GM23248 (cell line): ENCODE results near the gene KIF4A. TPM values are rescaled to one million over a fixed set of nuclear protein-coding genes. Genes with fewer than 3 reads are reported as not detected.

Experiments used
- DNase-seq: peaks from one replicate; pipeline ENCODE4 v3.0.0-alpha.2; 2015
- H2AFZ ChIP-seq: fragments of 200-600 bp; sonication (generic); 2 replicates; pipeline ENCODE4 v1.6.1; 2016; ENCODE audit warnings: antibody characterized with exemption
- H3F3A ChIP-seq: fragments of 200-600 bp; sonication (generic); 2 replicates; pipeline ENCODE4 v1.6.1; 2016; ENCODE audit warnings: mild to moderate bottlenecking, antibody characterized with exemption, mixed run types; ENCODE audit not compliant: insufficient read depth
- H3K27ac ChIP-seq: fragments of 200-600 bp; sonication (generic); 2 replicates; pipeline ENCODE4 v1.5.1; 2016; ENCODE audit warnings: mild to moderate bottlenecking
- H3K27me3 ChIP-seq: fragments of 200-600 bp; sonication (generic); replicated peaks from 2 replicates; pipeline ENCODE4 v1.6.1; 2016; ENCODE audit warnings: mild to moderate bottlenecking; ENCODE audit not compliant: insufficient read depth
- H3K36me3 ChIP-seq: fragments of 200-600 bp; sonication (generic); 2 replicates; pipeline ENCODE4 v1.6.1; 2016; ENCODE audit warnings: low read depth, mild to moderate bottlenecking
- H3K4me1 ChIP-seq: fragments of 200-600 bp; sonication (generic); 2 replicates; pipeline ENCODE4 v1.6.1; 2016; ENCODE audit warnings: mild to moderate bottlenecking; ENCODE audit not compliant: insufficient read depth
- H3K4me2 ChIP-seq: fragments of 200-600 bp; sonication (generic); one replicate; pipeline ENCODE4 v1.6.1; 2016; ENCODE audit warnings: mild to moderate bottlenecking; ENCODE audit not compliant: unreplicated experiment
- H3K4me3 ChIP-seq: fragments of 200-600 bp; sonication (generic); 2 replicates; pipeline ENCODE4 v1.5.1; 2016; ENCODE audit warnings: mild to moderate bottlenecking
- H3K79me2 ChIP-seq: fragments of 200-600 bp; sonication (generic); 2 replicates; pipeline ENCODE4 v1.6.1; 2016; ENCODE audit warnings: mild to moderate bottlenecking; ENCODE audit not compliant: insufficient read depth
- H3K9ac ChIP-seq: fragments of 200-600 bp; sonication (generic); 2 replicates; pipeline ENCODE4 v1.6.1; 2016; ENCODE audit warnings: mild to moderate bottlenecking
- H3K9me2 ChIP-seq: fragments of 200-600 bp; sonication (generic); 2 replicates; pipeline ENCODE4 v1.6.1; 2016; ENCODE audit warnings: mixed run types, mild to moderate bottlenecking, moderate library complexity; ENCODE audit not compliant: insufficient read depth
- H3K9me3 ChIP-seq: fragments of 200-600 bp; sonication (generic); one replicate; pipeline ENCODE4 v1.6.1; 2017; ENCODE audit warnings: low read depth
- H4K20me1 ChIP-seq: fragments of 200-600 bp; sonication (generic); 2 replicates; pipeline ENCODE4 v1.6.0; 2016; ENCODE audit not compliant: insufficient read depth
- EZH2 ChIP-seq: fragments of 200-600 bp; sonication (generic); IDR thresholded peaks from 2 replicates; pipeline ENCODE4 v1.6.1; 2018; ENCODE audit warnings: antibody characterized with exemption, mild to moderate bottlenecking; ENCODE audit not compliant: insufficient read depth, poor library complexity, severe bottlenecking
- EZH2phosphoT487 ChIP-seq: fragments of 200-600 bp; sonication (generic); IDR thresholded peaks from 2 replicates; pipeline ENCODE4 v1.6.1; 2018; ENCODE audit warnings: antibody characterized with exemption, moderate library complexity, mild to moderate bottlenecking, low read depth; ENCODE audit not compliant: insufficient read depth
- WGBS, 2 experiments: methylation state at CpG; one replicate each; pipeline ENCODE4 v1.1.6; 2015 to 2017; ENCODE audit warnings: low lambda C conversion rate in 2 of 2, low coverage in 1 of 2; ENCODE audit errors: missing lambda C conversion rate in 2 of 2; 5-methylcytosine and 5-hydroxymethylcytosine counted together
- in situ Hi-C: fragments of 300-500 bp; cut with MboI; formaldehyde crosslinking; loops from 2 replicates; pipeline ENCODE4 v1.15.0; 2020
- polyA plus RNA-seq: library from polyadenylated mRNA; unstranded; fragments of >200 nt; fragmentation: Nextera tagmentation; extraction: Ambion mirVana; gene quantifications from 2 replicates; pipeline ENCODE4 v1.2.1, GENCODE V29; 2016
- total RNA-seq: library from RNA; depleted of rRNA; stranded (reverse); fragments of >200 nt; shearing (Covaris generic); gene quantifications from 2 replicates; pipeline ENCODE4 v1.2.3, GENCODE V29; 2014

Gene KIF4A
- total and polyA plus RNA-seq, 2 experiments from 2014 or later, result 5.6 to 7.6 TPM

GRCh38 chrX:70410921-70411320, 121.0 kb downstream of the KIF4A start:
- H3K9me2 ChIP-seq, result no peaks in the 10 kb centered on the region
- no peak for DNase-seq
- H3K36me3 ChIP-seq, result no peaks in the 10 kb centered on the region
- no peak overlapping the region for H3K9ac ChIP-seq
- no peaks in the 10 kb centered on the region for H3K9me3 ChIP-seq
- no peaks in the 10 kb centered on the region for H3K79me2 ChIP-seq
- in situ Hi-C loops, result no loop called here
- TF ChIP-seq EZH2 (no peak), EZH2phosphoT487 (no peak)
- no peaks in the 10 kb centered on the region for H3K4me1 ChIP-seq
- WGBS, 2 experiments, result 95 to 100% methylated on average over 1 to 2 of the region's 2 CpGs
- H3K4me3 ChIP-seq, result no peak overlapping the region
- H3K4me2 ChIP-seq, result no peak overlapping the region
- H3K27ac ChIP-seq, result no peak overlapping the region
- H3K27me3 ChIP-seq, result no peaks in the 10 kb centered on the region
- H4K20me1 ChIP-seq, result no peaks in the 10 kb centered on the region
- no peaks in the 10 kb centered on the region for H3F3A ChIP-seq
- H2AFZ ChIP-seq, result no peak overlapping the region

- no peak overlapping the region for H3K27ac ChIP-seq
- no peaks in the 10 kb centered on the region for H3K36me3 ChIP-seq
- no peaks in the 10 kb centered on the region for H3F3A ChIP-seq
- H3K4me1 ChIP-seq, result no peaks in the 10 kb centered on the region
- TF ChIP-seq EZH2phosphoT487 (no peak), EZH2 (no peak)
- H4K20me1 ChIP-seq, result no peaks in the 10 kb centered on the region
- H3K4me3 ChIP-seq, result no peak overlapping the region
- H3K9me2 ChIP-seq, result no peaks in the 10 kb centered on the region
- no peak overlapping the region for H2AFZ ChIP-seq
- H3K4me2 ChIP-seq, result no peak overlapping the region
- H3K79me2 ChIP-seq, result no peaks in the 10 kb centered on the region
- no peaks in the 10 kb centered on the region for H3K27me3 ChIP-seq
- H3K9ac ChIP-seq, result no peak overlapping the region
- 93 to 97% methylated on average over 3 of the region's 3 CpGs for WGBS, 2 experiments
- in situ Hi-C loops, result no loop called here
- no peak for DNase-seq
- no peaks in the 10 kb centered on the region for H3K9me3 ChIP-seq
Observed at GRCh38 chrX:70411475-70411874, 121.6 kb downstream of the KIF4A start.

GRCh38 chrX:70421618-70422017, 131.7 kb downstream of the KIF4A start:
- H3F3A ChIP-seq, result no peaks in the 10 kb centered on the region
- in situ Hi-C loops, result no loop called here
- no peaks in the 10 kb centered on the region for H3K9me2 ChIP-seq
- H3K9ac ChIP-seq, result no peak overlapping the region
- H3K4me2 ChIP-seq, result no peak overlapping the region
- no peaks in the 10 kb centered on the region for H3K9me3 ChIP-seq
- WGBS, 2 experiments, result 29 to 33% methylated on average over 1 to 2 of the region's 2 CpGs
- H3K27ac ChIP-seq, result no peak overlapping the region
- TF ChIP-seq EZH2phosphoT487 (no peak), EZH2 (no peak)
- no peak overlapping the region for H3K4me3 ChIP-seq
- no peaks in the 10 kb centered on the region for H3K27me3 ChIP-seq
- H3K4me1 ChIP-seq, result no peaks in the 10 kb centered on the region
- H3K79me2 ChIP-seq, result no peaks in the 10 kb centered on the region
- no peak for DNase-seq
- no peak overlapping the region for H2AFZ ChIP-seq
- H3K36me3 ChIP-seq, result no peaks in the 10 kb centered on the region
- no peaks in the 10 kb centered on the region for H4K20me1 ChIP-seq

- no peak within 1 kb of the TSS for H3K4me2 ChIP-seq
- WGBS, 2 experiments, result 30 to 65% methylated on average over 2 to 11 of the region's 11 CpGs
- no peak for DNase-seq
Observed at GRCh38 chrX:70422851-70423341, 133.0 kb downstream of the KIF4A start, which contains the start of gene GDPD2. Gene GDPD2 (plus strand): TSS chrX:70423314. CDS start chrX:70424985, 1,671 bp downstream.

More at GRCh38 chrX:70422851-70423341, 133.0 kb downstream of the KIF4A start, which contains the start of gene GDPD2:
- TF ChIP-seq EZH2 (no peak), EZH2phosphoT487 (no peak)
- Histone ChIP-seq H3K27ac (no peak within 1 kb of the TSS), H3K79me2 (no peaks in the 10 kb centered on the region), H3K36me3 (no peaks in the 10 kb centered on the region), H3K27me3 (no peaks in the 10 kb centered on the region), H3K9me3 (no peaks in the 10 kb centered on the region), H4K20me1 (no peaks in the 10 kb centered on the region), H3K4me3 (no peak within 1 kb of the TSS), H3F3A (no peaks in the 10 kb centered on the region), H3K9ac (no peak within 1 kb of the TSS), H3K9me2 (no peaks in the 10 kb centered on the region), H2AFZ (no peak within 1 kb of the TSS), H3K4me1 (no peaks in the 10 kb centered on the region)
- in situ Hi-C loops, result no loop called here
